GM23338 (cell line): ENCODE results near the gene LRRFIP1. TPM values are rescaled to one million over a fixed set of nuclear protein-coding genes. Genes with fewer than 3 reads are reported as not detected.

Experiments used
- ATAC-seq: fragments of 200-7000 bp; cut with Tn5 transposase; 3 replicates; pipeline ENCODE4 v1.9.1; 2020
- DNase-seq: peaks from one replicate; pipeline ENCODE4 v3.0.0-alpha.2; 2015; ENCODE audit warnings: low spot score
- H2AFZ ChIP-seq: fragments of 200-600 bp; sonication (generic); 2 replicates; pipeline ENCODE4 v1.8.0; 2016; ENCODE audit warnings: antibody characterized with exemption, mild to moderate bottlenecking, moderate library complexity
- H3F3A ChIP-seq: fragments of 200-600 bp; sonication (generic); replicated peaks from 2 replicates; pipeline ENCODE4 v1.8.0; 2017; ENCODE audit warnings: antibody characterized with exemption, mixed run types, low read depth
- H3K27ac ChIP-seq: fragments of 200-600 bp; sonication (generic); 2 replicates; pipeline ENCODE4 v1.6.1; 2016; ENCODE audit warnings: low read depth
- H3K27me3 ChIP-seq: fragments of 200-600 bp; sonication (generic); 2 replicates; pipeline ENCODE4 v1.8.0; 2016; ENCODE audit warnings: mild to moderate bottlenecking, mixed run types, moderate library complexity; ENCODE audit not compliant: insufficient read depth
- H3K36me3 ChIP-seq: fragments of 200-600 bp; sonication (generic); 2 replicates; pipeline ENCODE4 v1.8.0; 2016; ENCODE audit warnings: mild to moderate bottlenecking; ENCODE audit not compliant: insufficient read depth
- H3K4me1 ChIP-seq: fragments of 200-600 bp; sonication (generic); 2 replicates; pipeline ENCODE4 v1.8.0; 2016; ENCODE audit warnings: mild to moderate bottlenecking, moderate library complexity; ENCODE audit not compliant: insufficient read depth
- H3K4me2 ChIP-seq: fragments of 200-600 bp; sonication (generic); 2 replicates; pipeline ENCODE4 v1.7.1; 2017; ENCODE audit warnings: mixed run types
- H3K4me3 ChIP-seq: fragments of 200-600 bp; sonication (generic); 2 replicates; pipeline ENCODE4 v1.6.1; 2016; ENCODE audit warnings: mixed run types
- H3K79me2 ChIP-seq: fragments of 200-600 bp; sonication (generic); replicated peaks from 2 replicates; pipeline ENCODE4 v1.8.0; 2017; ENCODE audit warnings: mild to moderate bottlenecking; ENCODE audit not compliant: insufficient read depth
- H3K9me2 ChIP-seq: fragments of 200-600 bp; sonication (generic); 2 replicates; pipeline ENCODE4 v1.8.0; 2017; ENCODE audit not compliant: insufficient read depth
- H4K20me1 ChIP-seq: fragments of 200-600 bp; sonication (generic); replicated peaks from 2 replicates; pipeline ENCODE4 v1.8.0; 2017; ENCODE audit warnings: mild to moderate bottlenecking; ENCODE audit not compliant: insufficient read depth
- H3K27ac Mint-ChIP-seq: 2 replicates; pipeline ENCODE4 v1.8.0; 2020; ENCODE audit warnings: inconsistent platforms, mild to moderate bottlenecking, moderate library complexity, mixed read lengths
- H3K27me3 Mint-ChIP-seq: 3 replicates; pipeline ENCODE4 v1.8.0; 2022; ENCODE audit warnings: low read depth, mild to moderate bottlenecking, moderate library complexity, mixed read lengths, inconsistent platforms; ENCODE audit not compliant: insufficient read depth, poor library complexity
- H3K36me3 Mint-ChIP-seq: 3 replicates; pipeline ENCODE4 v1.8.0; 2021; ENCODE audit warnings: low read depth, mild to moderate bottlenecking, inconsistent platforms, moderate library complexity, mixed read lengths
- H3K4me1 Mint-ChIP-seq: 3 replicates; pipeline ENCODE4 v1.8.0; 2020; ENCODE audit warnings: mild to moderate bottlenecking, inconsistent platforms, mixed read lengths
- H3K4me3 Mint-ChIP-seq: 3 replicates; pipeline ENCODE4 v1.8.0; 2021; ENCODE audit warnings: moderate library complexity, mild to moderate bottlenecking, inconsistent platforms, mixed read lengths
- H3K9me3 Mint-ChIP-seq: 3 replicates; pipeline ENCODE4 v1.8.0; 2020; ENCODE audit warnings: moderate library complexity, mild to moderate bottlenecking, inconsistent platforms, mixed read lengths
- CREB1 ChIP-seq: fragments of 250-450 bp; sonication (Bioruptor Pico); IDR thresholded peaks from 2 replicates; pipeline ENCODE4 v1.5.0; 2020; ENCODE audit warnings: low read depth, mild to moderate bottlenecking, moderate library complexity
- CTCF ChIP-seq, 2 experiments: fragments of 200-600 bp in 1 of 2; sonication (generic) in 1 of 2; conservative IDR thresholded peaks; 2 replicates each; pipeline versions ENCODE4 v1.5.1 to v1.6.1; 2016 to 2017; ENCODE audit warnings: antibody characterized with exemption in 2 of 2, low read depth in 2 of 2, mild to moderate bottlenecking in 2 of 2, moderate library complexity in 1 of 2
- EZH2 ChIP-seq: fragments of 200-600 bp; sonication (generic); IDR thresholded peaks from one replicate; pipeline ENCODE4 v1.8.0; 2017; ENCODE audit warnings: antibody characterized with exemption, mild to moderate bottlenecking, low read depth; ENCODE audit not compliant: unreplicated experiment
- EZH2phosphoT487 ChIP-seq: fragments of 200-600 bp; sonication (generic); IDR thresholded peaks from one replicate; pipeline ENCODE4 v1.8.1; 2018; ENCODE audit warnings: antibody characterized with exemption; ENCODE audit not compliant: unreplicated experiment
- NANOG ChIP-seq: IDR thresholded peaks from 2 replicates; pipeline ENCODE4 v1.6.1; 2016; ENCODE audit warnings: antibody characterized with exemption, borderline replicate concordance
- REST ChIP-seq: IDR thresholded peaks from one replicate; pipeline ENCODE4 v1.6.1; 2018; ENCODE audit warnings: antibody characterized with exemption; ENCODE audit not compliant: unreplicated experiment
- polyA plus RNA-seq: library from polyadenylated mRNA; unstranded; fragments of >200 nt; fragmentation: Nextera tagmentation; extraction: Ambion mirVana; gene quantifications from 2 replicates; pipeline ENCODE4 v1.2.1, GENCODE V29; 2016
- total RNA-seq: library from RNA; depleted of rRNA; stranded (reverse); fragments of >200 nt; shearing (Covaris generic); gene quantifications from 2 replicates; pipeline ENCODE4 v1.2.3, GENCODE V29; 2014

LRRFIP1 gene
- total and polyA plus RNA-seq, 2 experiments from 2014 or later = 59.6 to 178 TPM

- TF ChIP-seq REST = no peak
- no peak for TF ChIP-seq CTCF (conservative IDR thresholded peaks at IDR 0.05; ENCODE audit: low read depth in 2 of 2)
- no peak for TF ChIP-seq CREB1 (CRISPR knock-in tag)
- TF ChIP-seq NANOG = no peak
- no peak for TF ChIP-seq EZH2
- TF ChIP-seq EZH2phosphoT487 = no peak
Measured at GRCh38 chr2:237744270-237744612, 116.9 kb downstream of the LRRFIP1 start (continued).

- TF ChIP-seq CTCF (conservative IDR thresholded peaks at IDR 0.05; ENCODE audit: low read depth in 2 of 2) (peak; percentile 94 to 97), NANOG (no peak)
- Histone ChIP-seq H3F3A (no peaks in the 10 kb centered on the region), H3K79me2 (peaks cover 53% of the 10 kb centered on the region), H4K20me1 (peaks cover 17% of the 10 kb centered on the region; the same call in 1 of the 2 replicates), H3K27me3 (no peaks in the 10 kb centered on the region), H3K4me3 (no peak overlapping the region), H3K36me3 (peaks cover 7% of the 10 kb centered on the region; the same call in 1 of the 2 replicates), H3K27ac (no peak overlapping the region), H2AFZ (no peak overlapping the region), H3K4me1 (peaks cover 7% of the 10 kb centered on the region; the same call in 1 of the 2 replicates), H3K9me2 (no peaks in the 10 kb centered on the region), H3K4me2 (no peak overlapping the region)
- Mint-ChIP-seq H3K27ac (no peak overlapping the region), H3K9me3 (no peaks in the 10 kb centered on the region; the same call in 2 of the 3 replicates), H3K4me3 (no peak overlapping the region), H3K27me3 (peaks cover 1% of the 10 kb centered on the region), H3K4me1 (peaks cover 38% of the 10 kb centered on the region), H3K36me3 (peaks cover 23% of the 10 kb centered on the region)
- DNase-seq (peak; percentile 77), ATAC-seq (peak; percentile 90)
Measured at GRCh38 chr2:237744613-237745249, 117.3 kb downstream of the LRRFIP1 start.
